GM21528 (cell line): Measurements from ENCODE around the gene DEDD2.
A peak's percentile ranks its signal among the peaks of the same experiment; 100 is the strongest.

Source experiments
- ATAC-seq: cut with Tn5 transposase; IDR thresholded peaks from one replicate; pipeline ENCODE4 v1.9.1; 2021; ENCODE audit warnings: mild to moderate bottlenecking, moderate library complexity; ENCODE audit not compliant: unreplicated experiment, low FRiP score

DEDD2 gene

DNA sequence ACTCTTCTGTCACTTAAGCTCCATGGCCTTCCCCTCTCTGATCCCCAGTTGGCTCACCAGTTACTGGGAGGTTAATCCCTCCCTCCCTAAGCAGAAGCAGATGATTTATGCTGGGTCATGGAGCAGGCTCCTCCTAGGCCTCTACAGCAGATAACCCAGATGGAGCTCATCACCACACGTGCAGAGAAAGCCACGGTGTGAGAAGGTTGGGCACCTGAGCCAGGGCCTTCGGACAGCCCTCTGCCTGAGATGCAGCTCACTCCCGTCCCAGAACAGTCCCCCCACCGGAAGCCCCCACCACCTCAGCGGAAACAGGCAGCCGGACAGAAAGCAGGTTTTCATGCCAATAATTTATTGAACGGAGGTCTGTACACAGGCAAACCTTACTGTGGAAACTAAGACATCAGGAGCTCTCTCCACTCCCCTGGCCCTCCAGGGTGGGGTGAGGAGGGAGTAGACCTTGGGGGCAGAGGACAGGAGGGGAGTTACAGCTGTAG is 12.4 kb upstream of the DEDD2 start:
- ATAC-seq = no peak

- ATAC-seq = no peak
Measured at GRCh38 chr19:42229301-42229854, 11.9 kb upstream of the DEDD2 start.

GRCh38 chr19:42228641-42229040 is 11.2 kb upstream of the DEDD2 start:
- ATAC-seq = no peak

DNA sequence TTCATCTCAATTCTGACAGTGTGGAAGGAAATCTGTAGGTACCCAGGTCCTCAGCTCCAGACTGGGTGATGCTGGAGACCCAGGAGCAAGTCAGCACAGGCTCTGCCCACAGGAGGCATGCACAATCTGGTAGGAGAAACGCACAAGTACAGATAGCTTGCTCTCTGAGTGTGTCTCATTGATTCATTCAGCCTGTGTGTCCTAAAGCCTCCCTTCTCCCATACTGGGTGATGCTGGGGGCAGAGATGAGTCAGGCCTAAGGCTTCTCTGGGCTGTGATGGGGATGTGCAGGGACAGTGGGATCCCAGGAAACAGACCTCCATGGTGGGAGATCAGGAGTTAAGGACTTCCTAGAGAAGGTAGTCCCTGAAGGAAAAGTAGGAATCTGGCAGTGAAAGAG is 9.4 kb upstream of the DEDD2 start:
- no peak for ATAC-seq

DNA sequence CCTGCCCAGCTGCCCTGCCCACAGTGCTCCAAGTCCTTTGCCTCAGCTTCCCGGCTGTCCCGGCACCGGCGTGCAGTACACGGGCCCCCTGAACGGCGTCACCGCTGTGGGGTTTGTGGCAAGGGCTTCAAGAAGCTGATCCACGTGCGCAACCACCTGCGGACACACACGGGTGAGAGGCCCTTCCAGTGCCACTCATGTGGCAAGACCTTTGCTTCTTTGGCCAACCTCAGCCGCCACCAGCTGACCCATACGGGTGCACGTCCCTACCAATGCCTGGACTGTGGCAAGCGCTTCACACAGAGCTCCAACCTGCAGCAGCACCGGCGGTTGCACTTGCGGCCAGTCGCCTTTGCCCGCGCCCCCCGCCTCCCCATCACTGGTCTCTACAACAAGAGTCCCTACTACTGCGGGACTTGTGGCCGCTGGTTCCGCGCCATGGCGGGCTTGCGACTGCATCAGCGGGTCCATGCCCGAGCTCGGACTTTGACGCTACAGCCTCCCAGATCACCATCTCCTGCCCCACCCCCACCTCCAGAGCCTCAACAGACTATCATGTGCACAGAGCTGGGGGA is 8.3 kb upstream of the DEDD2 start:
- no peak for ATAC-seq

DNA sequence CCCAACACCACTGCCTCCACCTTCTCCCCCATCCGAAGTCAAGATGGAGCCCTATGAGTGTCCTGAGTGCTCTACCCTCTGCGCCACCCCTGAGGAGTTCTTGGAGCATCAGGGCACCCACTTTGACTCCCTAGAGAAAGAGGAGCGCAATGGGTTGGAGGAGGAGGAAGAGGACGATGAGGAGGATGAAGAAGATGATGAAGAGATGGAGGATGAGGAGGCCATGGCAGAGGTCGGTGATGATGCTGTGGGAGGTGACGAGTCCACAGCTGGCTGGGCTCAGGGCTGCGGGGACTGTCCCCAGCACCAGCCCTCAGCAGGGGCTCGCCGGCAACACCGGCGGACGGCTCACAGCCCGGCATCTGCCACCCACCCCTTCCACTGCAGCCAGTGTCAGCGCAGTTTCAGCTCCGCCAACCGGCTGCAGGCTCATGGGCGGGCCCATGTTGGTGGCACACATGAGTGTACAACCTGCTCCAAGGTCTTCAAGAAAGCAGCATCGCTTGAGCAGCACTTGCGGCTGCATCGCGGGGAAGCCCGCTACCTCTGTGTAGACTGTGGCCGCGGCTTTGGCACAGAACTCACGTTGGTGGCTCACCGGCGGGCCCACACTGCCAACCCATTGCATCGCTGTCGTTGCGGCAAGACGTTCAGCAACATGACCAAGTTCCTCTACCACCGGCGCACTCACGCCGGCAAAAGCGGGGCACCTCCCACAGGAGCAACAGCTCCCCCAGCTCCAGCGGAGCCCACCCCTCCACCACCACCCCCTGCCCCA is 7.7 kb upstream of the DEDD2 start:
- no peak for ATAC-seq

DNA sequence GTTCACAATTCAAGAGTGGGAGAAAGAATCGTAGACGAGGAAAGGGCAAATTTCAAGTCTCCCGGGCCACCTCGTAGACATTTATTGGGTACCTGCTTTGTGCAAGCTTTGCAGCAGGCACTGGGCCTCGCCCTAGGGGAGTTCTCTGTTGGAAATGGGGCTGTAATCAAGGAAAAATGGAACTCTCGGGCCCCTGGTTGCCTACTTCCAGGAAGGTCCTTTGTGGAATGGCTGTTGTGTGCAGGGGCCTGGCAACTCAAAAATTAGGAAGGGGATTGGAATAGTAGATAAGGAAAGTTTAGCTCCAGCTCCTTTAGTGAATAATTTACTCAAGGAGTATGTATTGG is 3.2 kb upstream of the DEDD2 start:
- ATAC-seq = no peak

- ATAC-seq = peak; percentile 70
Measured at GRCh38 chr19:42219812-42220750, 2.6 kb upstream of the DEDD2 start, which contains the start of gene ZNF526. ZNF526 (plus strand) TSS chr19:42220312; CDS start chr19:42224404, 4,092 bp downstream.

DNA sequence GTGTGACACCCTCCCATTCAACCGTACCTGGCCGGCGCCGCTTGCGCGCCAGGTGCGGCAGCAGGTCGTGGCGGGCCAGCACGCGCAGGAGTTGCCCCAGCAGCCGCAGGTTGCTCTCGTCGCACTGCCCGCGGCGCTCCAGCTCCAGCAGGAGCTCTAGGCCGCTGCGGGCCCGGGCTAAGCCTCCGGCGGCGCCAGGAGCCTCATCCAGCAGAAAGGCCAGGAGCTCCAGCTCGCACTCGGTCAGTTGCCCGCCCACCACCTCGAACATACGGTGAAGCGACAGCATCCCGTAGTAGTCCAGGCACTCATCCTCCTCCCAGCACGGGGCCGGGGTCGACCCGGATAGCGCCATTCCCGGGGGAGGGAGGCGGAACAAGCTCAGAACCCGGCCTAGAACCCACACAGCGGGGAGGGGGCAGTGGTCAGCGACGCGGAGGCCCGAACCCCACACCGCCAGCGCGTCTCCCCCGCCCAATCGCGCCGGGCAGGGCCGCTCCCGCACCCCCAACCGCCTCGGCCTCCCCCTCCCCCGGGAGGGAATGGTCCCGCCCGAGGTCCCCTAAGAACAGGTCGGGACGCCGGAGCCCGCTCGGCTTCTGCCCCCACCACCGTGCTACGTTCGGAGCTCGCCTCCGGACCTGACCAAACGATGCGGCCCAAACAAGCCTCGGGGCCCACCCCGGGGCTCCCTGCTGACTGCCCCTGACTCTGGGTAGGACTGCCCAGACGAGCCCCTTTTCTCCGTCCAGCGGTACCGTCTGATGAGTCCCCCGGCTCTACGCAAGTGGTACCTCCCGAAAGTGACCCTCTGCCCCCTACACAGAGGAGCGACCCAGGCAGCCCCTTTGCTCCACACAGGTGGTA is 591 bp downstream of the DEDD2 start:
- ATAC-seq = peak; percentile 11

DNA sequence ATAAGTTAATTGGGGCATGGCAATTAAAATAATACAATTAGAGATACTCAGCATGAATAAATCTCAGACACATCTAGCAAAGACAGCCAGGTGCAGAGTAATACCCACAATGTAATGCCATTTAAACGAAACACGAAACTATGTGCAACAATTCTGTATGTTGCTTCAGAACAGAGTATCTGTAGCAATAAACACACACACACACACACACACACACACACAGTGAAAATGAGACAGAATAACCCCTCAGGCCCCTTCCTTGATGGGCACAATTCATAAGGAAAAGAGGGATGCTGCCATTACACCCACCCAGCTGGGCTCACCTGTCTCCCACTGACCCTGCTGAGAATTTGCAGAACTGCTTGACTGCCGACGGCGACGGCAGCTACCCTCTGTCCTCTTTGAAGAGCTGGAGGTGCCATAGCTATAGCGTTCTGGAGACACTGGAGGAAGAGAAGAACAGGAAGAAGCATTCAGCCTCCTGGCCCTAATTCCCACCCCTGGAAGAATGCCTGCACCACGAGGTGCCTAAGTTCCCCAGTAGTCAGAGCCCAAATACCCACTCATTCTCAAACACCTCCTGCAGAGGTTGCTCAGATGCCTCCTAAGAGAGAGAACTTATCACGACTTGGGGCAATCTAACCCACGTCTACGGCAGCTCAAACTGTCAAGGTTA is 2.5 kb downstream of the DEDD2 start:
- no peak for ATAC-seq

DNA sequence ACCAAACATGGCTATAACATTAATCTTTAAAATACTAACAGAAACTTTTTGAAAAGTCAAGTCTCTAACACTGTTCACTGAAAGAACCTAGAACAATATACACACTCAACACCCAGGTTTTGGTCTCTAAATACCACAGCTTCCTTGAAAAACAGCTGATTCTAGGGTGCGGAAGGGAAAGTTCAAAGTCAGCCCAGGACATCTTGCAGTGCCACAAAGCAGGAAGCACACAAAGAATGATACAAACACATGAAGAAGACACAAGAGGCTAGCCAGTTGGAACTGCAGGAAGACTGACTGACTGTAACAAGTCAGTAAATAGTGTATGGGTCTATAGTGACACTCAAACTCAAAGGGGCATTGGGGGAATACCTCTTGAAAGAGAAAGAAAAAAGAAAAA is 4.6 kb downstream of the DEDD2 start:
- no peak for ATAC-seq

GRCh38 chr19:42208612-42209011 is 8.9 kb downstream of the DEDD2 start:
- no peak for ATAC-seq

GRCh38 chr19:42207767-42208271 is 9.7 kb downstream of the DEDD2 start:
- no peak for ATAC-seq

- no peak for ATAC-seq
Measured at GRCh38 chr19:42206871-42207755, 10.4 kb downstream of the DEDD2 start.

DNA sequence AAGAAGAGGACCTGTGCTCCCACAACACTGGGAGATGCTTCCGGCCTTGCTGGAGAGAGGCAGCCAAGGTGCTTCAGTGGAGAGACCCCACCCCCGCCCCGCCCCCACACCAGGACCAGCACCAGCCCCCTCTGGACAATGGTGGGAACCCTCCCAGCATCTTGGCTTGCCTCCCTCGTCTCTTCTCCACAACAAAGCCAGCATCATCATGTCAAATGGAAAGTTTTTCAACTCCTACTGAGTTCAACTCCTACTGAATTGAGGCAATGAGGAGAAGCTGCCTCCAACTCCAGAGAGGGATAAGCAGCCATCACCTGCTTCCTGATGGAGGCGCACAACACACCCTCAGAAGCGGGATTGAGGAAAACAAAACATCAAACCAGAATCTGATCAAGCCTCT is 12.8 kb downstream of the DEDD2 start:
- no peak for ATAC-seq

DNA sequence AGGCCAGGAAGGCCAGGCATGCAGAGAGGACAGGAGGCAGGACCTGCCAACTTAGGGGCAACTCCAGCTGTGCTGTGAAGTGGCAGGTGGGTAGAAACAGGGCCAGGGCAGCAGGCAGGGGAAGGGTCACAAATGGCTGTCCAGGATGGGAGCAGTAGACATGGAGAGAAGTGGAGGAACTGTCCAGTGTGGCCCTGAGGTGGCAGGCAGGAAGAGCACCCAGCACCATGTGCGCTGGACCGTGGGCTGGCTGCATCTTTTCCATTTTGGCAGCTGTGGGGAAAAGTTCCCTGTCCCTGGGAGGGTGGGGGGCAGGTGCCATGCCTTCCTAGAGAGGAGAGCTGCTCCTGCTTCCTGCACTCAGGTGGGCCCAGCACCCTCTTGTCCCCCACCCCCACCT is 13.8 kb downstream of the DEDD2 start:
- ATAC-seq = no peak

DNA sequence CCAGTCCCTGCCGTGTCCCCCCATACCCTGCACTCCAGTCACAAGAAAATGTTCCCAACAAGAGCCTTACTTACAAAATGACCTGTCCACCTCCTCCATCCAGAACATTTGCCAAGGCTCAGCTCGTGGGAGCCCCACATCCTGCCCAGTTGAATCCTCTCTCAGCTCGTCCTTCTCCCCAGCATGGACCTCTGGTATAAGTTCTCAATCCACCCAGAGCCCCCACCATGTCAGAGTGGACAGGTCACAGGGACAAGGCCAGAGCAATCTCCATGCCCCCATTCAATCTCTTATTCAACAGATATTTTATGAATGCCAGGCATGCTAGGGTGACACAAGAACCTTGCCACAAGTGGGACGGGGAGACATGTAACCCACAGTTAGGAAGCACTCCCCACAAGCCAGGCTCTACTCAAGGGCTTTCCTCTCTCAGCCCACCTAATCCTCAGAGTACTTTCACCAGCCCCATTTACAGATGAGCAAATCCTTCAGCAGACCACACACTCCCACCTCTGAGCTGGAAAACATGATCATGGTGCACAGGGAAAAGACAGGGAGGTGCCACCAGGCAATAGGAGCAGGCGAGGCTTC is 15.1 kb downstream of the DEDD2 start:
- ATAC-seq = no peak
